ENCODE results near the gene LDLRAD3.

LDLRAD3 gene

GRCh38 chr11:36013950-36014897 is 70.4 kb downstream of the LDLRAD3 start:
- DNase-seq (ENCODE audit: low read depth, low spot score): no peak
- no peak overlapping the region for H3K27ac ChIP-seq

- DNase-seq (ENCODE audit: low read depth, low spot score): no peak
- no peak overlapping the region for H3K27ac ChIP-seq
Measured at GRCh38 chr11:36014898-36015665, 71.2 kb downstream of the LDLRAD3 start.

GRCh38 chr11:36015799-36016198 is 71.9 kb downstream of the LDLRAD3 start:
- no peak overlapping the region for H3K27ac ChIP-seq
- DNase-seq (ENCODE audit: low read depth, low spot score): no peak

GRCh38 chr11:36016263-36016662 is 72.4 kb downstream of the LDLRAD3 start:
- DNase-seq (ENCODE audit: low read depth, low spot score): no peak
- no peak overlapping the region for H3K27ac ChIP-seq

- DNase-seq (ENCODE audit: low read depth, low spot score): no peak
- no peak overlapping the region for H3K27ac ChIP-seq
Measured at GRCh38 chr11:36016709-36017108, 72.8 kb downstream of the LDLRAD3 start.

GRCh38 chr11:36019005-36019596 is 75.2 kb downstream of the LDLRAD3 start:
- H3K27ac ChIP-seq: peak overlapping the region; percentile 29
- no peak for DNase-seq (ENCODE audit: low read depth, low spot score)

- DNase-seq (ENCODE audit: low read depth, low spot score): peak; percentile 54
- H3K27ac ChIP-seq: peak overlapping the region; percentile 29
Measured at GRCh38 chr11:36019722-36020121, 75.9 kb downstream of the LDLRAD3 start.

- no peak for DNase-seq (ENCODE audit: low read depth, low spot score)
- H3K27ac ChIP-seq: no peak overlapping the region
Measured at GRCh38 chr11:36022882-36023281, 79.0 kb downstream of the LDLRAD3 start.

GRCh38 chr11:36023922-36024321 is 80.1 kb downstream of the LDLRAD3 start:
- no peak for DNase-seq (ENCODE audit: low read depth, low spot score)
- H3K27ac ChIP-seq: no peak overlapping the region

- DNase-seq (ENCODE audit: low read depth, low spot score): no peak
- H3K27ac ChIP-seq: no peak overlapping the region
Measured at GRCh38 chr11:36024716-36025115, 80.9 kb downstream of the LDLRAD3 start.

- no peak overlapping the region for H3K27ac ChIP-seq
- no peak for DNase-seq (ENCODE audit: low read depth, low spot score)
Measured at GRCh38 chr11:36026315-36026968, 82.6 kb downstream of the LDLRAD3 start.

GRCh38 chr11:36027731-36028130 is 83.9 kb downstream of the LDLRAD3 start:
- no peak for DNase-seq (ENCODE audit: low read depth, low spot score)
- H3K27ac ChIP-seq: no peak overlapping the region

GRCh38 chr11:36029616-36030015 is 85.8 kb downstream of the LDLRAD3 start:
- DNase-seq (ENCODE audit: low read depth, low spot score): no peak

GRCh38 chr11:36030731-36031281 is 86.9 kb downstream of the LDLRAD3 start:
- no peak for DNase-seq (ENCODE audit: low read depth, low spot score)
- no peak overlapping the region for H3K27ac ChIP-seq

More at GRCh38 chr11:36029616-36030015, 85.8 kb downstream of the LDLRAD3 start:
- no peak overlapping the region for H3K27ac ChIP-seq

GRCh38 chr11:36033082-36033751 is 89.4 kb downstream of the LDLRAD3 start:
- DNase-seq (ENCODE audit: low read depth, low spot score): no peak
- no peak overlapping the region for H3K27ac ChIP-seq

GRCh38 chr11:36033936-36034335 is 90.1 kb downstream of the LDLRAD3 start:
- H3K27ac ChIP-seq: no peak overlapping the region

GRCh38 chr11:36034551-36035331 is 90.9 kb downstream of the LDLRAD3 start:
- peak; percentile 24 for DNase-seq (ENCODE audit: low read depth, low spot score)

More at GRCh38 chr11:36033936-36034335, 90.1 kb downstream of the LDLRAD3 start:
- DNase-seq (ENCODE audit: low read depth, low spot score): no peak

GRCh38 chr11:36035454-36035853 is 91.6 kb downstream of the LDLRAD3 start:
- H3K27ac ChIP-seq: no peak overlapping the region
- no peak for DNase-seq (ENCODE audit: low read depth, low spot score)

More at GRCh38 chr11:36034551-36035331, 90.9 kb downstream of the LDLRAD3 start:
- no peak overlapping the region for H3K27ac ChIP-seq

- no peak overlapping the region for H3K27ac ChIP-seq
Measured at GRCh38 chr11:36035999-36036398, 92.1 kb downstream of the LDLRAD3 start.

More at GRCh38 chr11:36035999-36036398, 92.1 kb downstream of the LDLRAD3 start:
- no peak for DNase-seq (ENCODE audit: low read depth, low spot score)

All from epithelial cell of prostate (primary cell).